Sigmoid colon (tissue), 4 donors: ENCODE measurements around the gene RHEX.

Experiments used
- EP300 ChIP-seq, 4 donors: sonication (generic); formaldehyde crosslinking; IDR thresholded peaks; one replicate each; pipeline ENCODE4 v1.6.1; 2017; ENCODE audit warnings: antibody characterized with exemption in 4 of 4
- POLR2A ChIP-seq, 2 donors: fragments of 450-650 bp; IDR thresholded peaks; one replicate each; pipeline ENCODE4 v1.6.1; 2016; ENCODE audit warnings: antibody characterized with exemption in 2 of 2, mild to moderate bottlenecking in 2 of 2, moderate library complexity in 2 of 2
- POLR2AphosphoS5 ChIP-seq, 4 donors: sonication (generic); formaldehyde crosslinking; IDR thresholded peaks; one replicate each; pipeline ENCODE4 v1.6.1; 2017; ENCODE audit warnings: antibody characterized with exemption in 4 of 4
- TF ChIP-seq, protein P1 (sequence below), 4 experiments: fragments of 450-650 bp in 3 of 4; fragments of 200-600 bp in 1 of 4; IDR thresholded peaks; one replicate each; pipeline ENCODE4 v1.5.1; 2016 to 2019; ENCODE audit warnings: antibody characterized with exemption in 4 of 4, mild to moderate bottlenecking in 3 of 4, moderate library complexity in 2 of 4

DNA sequence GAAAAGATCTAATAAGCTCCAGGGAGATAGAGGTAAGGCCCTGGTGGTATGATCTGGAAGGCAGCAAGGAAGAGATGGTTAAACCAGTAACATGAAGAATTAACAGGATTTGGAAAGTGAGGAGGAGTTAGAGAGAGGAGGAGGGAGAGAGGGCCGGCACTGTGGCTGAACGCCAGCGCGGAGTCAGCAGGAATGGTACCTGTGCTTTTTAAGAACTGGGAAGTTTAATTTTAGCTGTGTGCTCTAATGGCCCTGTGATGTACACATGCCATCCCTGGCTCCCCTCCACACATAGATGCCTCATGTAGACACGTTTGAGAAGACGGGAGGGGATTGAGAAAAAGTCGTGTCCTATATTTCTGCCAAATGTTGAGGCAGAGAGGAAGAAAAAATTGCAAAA lies 78.1 kb downstream of the RHEX start:
- no peak for TF ChIP-seq POLR2AphosphoS5 (IDR thresholded peaks at IDR 0.05)
- TF ChIP-seq POLR2A (IDR thresholded peaks at IDR 0.05), result no peak
- TF ChIP-seq, protein P1, sequence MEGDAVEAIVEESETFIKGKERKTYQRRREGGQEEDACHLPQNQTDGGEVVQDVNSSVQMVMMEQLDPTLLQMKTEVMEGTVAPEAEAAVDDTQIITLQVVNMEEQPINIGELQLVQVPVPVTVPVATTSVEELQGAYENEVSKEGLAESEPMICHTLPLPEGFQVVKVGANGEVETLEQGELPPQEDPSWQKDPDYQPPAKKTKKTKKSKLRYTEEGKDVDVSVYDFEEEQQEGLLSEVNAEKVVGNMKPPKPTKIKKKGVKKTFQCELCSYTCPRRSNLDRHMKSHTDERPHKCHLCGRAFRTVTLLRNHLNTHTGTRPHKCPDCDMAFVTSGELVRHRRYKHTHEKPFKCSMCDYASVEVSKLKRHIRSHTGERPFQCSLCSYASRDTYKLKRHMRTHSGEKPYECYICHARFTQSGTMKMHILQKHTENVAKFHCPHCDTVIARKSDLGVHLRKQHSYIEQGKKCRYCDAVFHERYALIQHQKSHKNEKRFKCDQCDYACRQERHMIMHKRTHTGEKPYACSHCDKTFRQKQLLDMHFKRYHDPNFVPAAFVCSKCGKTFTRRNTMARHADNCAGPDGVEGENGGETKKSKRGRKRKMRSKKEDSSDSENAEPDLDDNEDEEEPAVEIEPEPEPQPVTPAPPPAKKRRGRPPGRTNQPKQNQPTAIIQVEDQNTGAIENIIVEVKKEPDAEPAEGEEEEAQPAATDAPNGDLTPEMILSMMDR (IDR thresholded peaks at IDR 0.05), result no peak
- TF ChIP-seq EP300 (IDR thresholded peaks at IDR 0.05), result no peak
